ENCODE results near the gene RWDD3.

Gene RWDD3

DNA sequence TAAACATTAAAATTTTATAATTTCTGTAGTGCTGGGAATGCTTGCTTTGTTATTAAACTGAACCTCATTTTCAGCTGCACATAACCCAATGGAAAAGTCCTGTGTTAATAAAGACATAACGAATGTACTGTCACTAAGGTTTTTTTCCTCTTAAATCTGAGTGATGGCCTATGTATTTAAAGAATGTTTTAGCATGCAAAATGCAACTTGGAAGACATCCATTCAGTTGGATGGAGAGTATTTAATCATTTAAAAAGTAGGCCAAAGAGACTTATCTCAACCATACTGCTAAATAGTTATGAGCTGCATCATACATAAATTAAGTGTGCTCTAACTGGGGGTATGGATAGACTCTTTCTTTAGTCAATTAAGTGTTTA is 48.5 kb downstream of the RWDD3 start:
- no peak for DNase-seq (ENCODE audit: low spot score)

DNA sequence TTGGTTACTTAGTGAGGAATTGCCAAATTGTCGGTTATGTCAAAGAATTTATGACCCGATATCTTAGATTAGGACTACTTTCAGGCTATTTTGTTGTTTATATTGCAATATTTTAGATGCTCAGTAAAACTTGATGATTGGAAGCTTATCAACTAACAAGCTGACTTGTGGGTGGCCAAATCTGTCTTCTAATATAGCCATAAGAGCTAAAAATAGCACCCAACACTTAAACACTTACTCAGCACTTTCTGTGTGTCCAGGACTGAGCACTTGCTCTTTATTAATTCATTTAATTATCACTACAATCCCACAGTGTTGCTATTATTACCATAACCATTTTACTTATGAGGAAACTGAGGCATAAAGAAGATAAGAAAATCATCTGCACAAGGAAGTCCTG is 50.4 kb downstream of the RWDD3 start:
- DNase-seq (ENCODE audit: low spot score) = no peak

DNA sequence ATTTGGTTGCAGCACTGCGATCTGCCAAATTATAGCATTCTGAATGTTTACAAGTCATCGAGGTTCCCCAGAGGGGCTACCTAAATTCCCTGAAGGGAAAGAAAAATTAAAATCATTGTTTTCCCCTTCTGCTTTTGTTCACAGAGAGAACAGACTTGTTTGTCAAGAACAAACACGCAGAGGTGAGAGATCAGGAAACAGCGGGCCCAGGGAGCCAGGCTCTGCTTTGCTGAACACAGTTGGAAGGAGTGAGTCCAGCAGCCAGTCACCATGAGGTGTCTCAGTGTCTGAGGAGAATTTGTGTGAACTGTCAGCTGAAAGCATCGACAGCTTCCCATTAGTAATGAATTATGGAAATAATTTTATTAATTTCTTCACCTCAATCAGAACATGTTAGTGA is 52.5 kb downstream of the RWDD3 start:
- DNase-seq (ENCODE audit: low spot score) = no peak

DNA sequence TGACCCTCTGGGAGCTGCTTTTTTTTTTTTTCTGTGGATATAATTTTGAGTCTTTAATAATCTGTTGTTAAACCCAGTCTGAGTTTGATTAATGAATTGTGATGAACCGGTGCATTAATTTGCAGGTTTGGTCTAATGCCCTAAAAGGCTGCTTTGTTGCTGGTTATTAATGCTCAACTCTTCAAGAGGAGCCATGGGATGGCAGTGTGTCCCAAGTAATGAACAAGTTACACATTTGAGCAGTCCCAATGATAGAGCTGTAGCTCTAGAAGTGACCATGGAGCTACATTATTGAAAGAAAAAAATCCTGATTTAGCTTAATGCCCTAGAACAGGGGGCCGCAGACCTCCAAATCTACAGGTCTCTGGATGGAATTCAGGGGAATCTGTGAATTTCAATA is 53.1 kb downstream of the RWDD3 start:
- peak; percentile 45 for DNase-seq (ENCODE audit: low spot score)

DNA sequence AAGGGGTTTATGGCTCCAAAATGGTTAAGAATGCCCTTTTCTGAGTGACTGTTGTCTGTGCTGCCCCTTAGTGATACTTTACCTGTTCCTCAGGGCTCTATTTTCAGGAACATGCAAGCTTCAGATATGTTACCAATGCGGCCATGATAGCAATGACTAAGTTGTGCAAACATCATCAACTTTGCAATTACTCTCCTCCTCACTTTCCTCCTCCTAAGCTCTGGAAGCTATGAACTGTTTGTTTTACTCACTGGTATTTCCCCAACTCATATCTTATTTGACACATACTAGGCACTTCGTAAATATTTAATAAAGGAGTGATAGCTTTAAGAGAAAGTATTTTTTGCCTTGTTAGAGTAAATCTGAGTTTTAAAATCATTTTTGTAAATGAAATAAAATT is 53.8 kb downstream of the RWDD3 start:
- DNase-seq (ENCODE audit: low spot score) = no peak
